GM23338 (cell line): ENCODE data around the gene C1orf116. TPM values are rescaled to one million over a fixed set of nuclear protein-coding genes. Genes with fewer than 3 reads are reported as not detected.

ENCODE experiments used
- ATAC-seq: fragments of 200-7000 bp; cut with Tn5 transposase; 3 replicates; pipeline ENCODE4 v1.9.1; 2020
- DNase-seq: peaks from one replicate; pipeline ENCODE4 v3.0.0-alpha.2; 2015; ENCODE audit warnings: low spot score
- H2AFZ ChIP-seq: fragments of 200-600 bp; sonication (generic); 2 replicates; pipeline ENCODE4 v1.8.0; 2016; ENCODE audit warnings: antibody characterized with exemption, mild to moderate bottlenecking, moderate library complexity
- H3F3A ChIP-seq: fragments of 200-600 bp; sonication (generic); replicated peaks from 2 replicates; pipeline ENCODE4 v1.8.0; 2017; ENCODE audit warnings: antibody characterized with exemption, mixed run types, low read depth
- H3K27ac ChIP-seq: fragments of 200-600 bp; sonication (generic); 2 replicates; pipeline ENCODE4 v1.6.1; 2016; ENCODE audit warnings: low read depth
- H3K27me3 ChIP-seq: fragments of 200-600 bp; sonication (generic); 2 replicates; pipeline ENCODE4 v1.8.0; 2016; ENCODE audit warnings: mild to moderate bottlenecking, mixed run types, moderate library complexity; ENCODE audit not compliant: insufficient read depth
- H3K36me3 ChIP-seq: fragments of 200-600 bp; sonication (generic); 2 replicates; pipeline ENCODE4 v1.8.0; 2016; ENCODE audit warnings: mild to moderate bottlenecking; ENCODE audit not compliant: insufficient read depth
- H3K4me1 ChIP-seq: fragments of 200-600 bp; sonication (generic); 2 replicates; pipeline ENCODE4 v1.8.0; 2016; ENCODE audit warnings: mild to moderate bottlenecking, moderate library complexity; ENCODE audit not compliant: insufficient read depth
- H3K4me2 ChIP-seq: fragments of 200-600 bp; sonication (generic); 2 replicates; pipeline ENCODE4 v1.7.1; 2017; ENCODE audit warnings: mixed run types
- H3K4me3 ChIP-seq: fragments of 200-600 bp; sonication (generic); 2 replicates; pipeline ENCODE4 v1.6.1; 2016; ENCODE audit warnings: mixed run types
- H3K79me2 ChIP-seq: fragments of 200-600 bp; sonication (generic); replicated peaks from 2 replicates; pipeline ENCODE4 v1.8.0; 2017; ENCODE audit warnings: mild to moderate bottlenecking; ENCODE audit not compliant: insufficient read depth
- H3K9me2 ChIP-seq: fragments of 200-600 bp; sonication (generic); 2 replicates; pipeline ENCODE4 v1.8.0; 2017; ENCODE audit not compliant: insufficient read depth
- H4K20me1 ChIP-seq: fragments of 200-600 bp; sonication (generic); replicated peaks from 2 replicates; pipeline ENCODE4 v1.8.0; 2017; ENCODE audit warnings: mild to moderate bottlenecking; ENCODE audit not compliant: insufficient read depth
- H3K27ac Mint-ChIP-seq: 2 replicates; pipeline ENCODE4 v1.8.0; 2020; ENCODE audit warnings: inconsistent platforms, mild to moderate bottlenecking, moderate library complexity, mixed read lengths
- H3K27me3 Mint-ChIP-seq: 3 replicates; pipeline ENCODE4 v1.8.0; 2022; ENCODE audit warnings: low read depth, mild to moderate bottlenecking, moderate library complexity, mixed read lengths, inconsistent platforms; ENCODE audit not compliant: insufficient read depth, poor library complexity
- H3K36me3 Mint-ChIP-seq: 3 replicates; pipeline ENCODE4 v1.8.0; 2021; ENCODE audit warnings: low read depth, mild to moderate bottlenecking, inconsistent platforms, moderate library complexity, mixed read lengths
- H3K4me1 Mint-ChIP-seq: 3 replicates; pipeline ENCODE4 v1.8.0; 2020; ENCODE audit warnings: mild to moderate bottlenecking, inconsistent platforms, mixed read lengths
- H3K4me3 Mint-ChIP-seq: 3 replicates; pipeline ENCODE4 v1.8.0; 2021; ENCODE audit warnings: moderate library complexity, mild to moderate bottlenecking, inconsistent platforms, mixed read lengths
- H3K9me3 Mint-ChIP-seq: 3 replicates; pipeline ENCODE4 v1.8.0; 2020; ENCODE audit warnings: moderate library complexity, mild to moderate bottlenecking, inconsistent platforms, mixed read lengths
- CREB1 ChIP-seq: fragments of 250-450 bp; sonication (Bioruptor Pico); IDR thresholded peaks from 2 replicates; pipeline ENCODE4 v1.5.0; 2020; ENCODE audit warnings: low read depth, mild to moderate bottlenecking, moderate library complexity
- EZH2 ChIP-seq: fragments of 200-600 bp; sonication (generic); IDR thresholded peaks from one replicate; pipeline ENCODE4 v1.8.0; 2017; ENCODE audit warnings: antibody characterized with exemption, mild to moderate bottlenecking, low read depth; ENCODE audit not compliant: unreplicated experiment
- EZH2phosphoT487 ChIP-seq: fragments of 200-600 bp; sonication (generic); IDR thresholded peaks from one replicate; pipeline ENCODE4 v1.8.1; 2018; ENCODE audit warnings: antibody characterized with exemption; ENCODE audit not compliant: unreplicated experiment
- JUNB ChIP-seq: IDR thresholded peaks from one replicate; pipeline ENCODE4 v1.6.1; 2016; ENCODE audit warnings: antibody characterized with exemption; ENCODE audit not compliant: unreplicated experiment
- NANOG ChIP-seq: IDR thresholded peaks from 2 replicates; pipeline ENCODE4 v1.6.1; 2016; ENCODE audit warnings: antibody characterized with exemption, borderline replicate concordance
- POLR2AphosphoS5 ChIP-seq: IDR thresholded peaks from 2 replicates; pipeline ENCODE4 v1.6.1; 2016; ENCODE audit warnings: antibody characterized with exemption, low read depth
- STAT1 ChIP-seq: IDR thresholded peaks from one replicate; pipeline ENCODE4 v1.6.1; 2016; ENCODE audit warnings: antibody characterized with exemption; ENCODE audit not compliant: unreplicated experiment
- ZNF114 ChIP-seq: fragments of 250-450 bp; sonication (Bioruptor Pico); IDR thresholded peaks from 2 replicates; pipeline ENCODE4 v1.5.0; 2020; ENCODE audit warnings: mild to moderate bottlenecking, moderate library complexity
- ZNF331 ChIP-seq: fragments of 250-450 bp; sonication (Bioruptor Pico); IDR thresholded peaks from 2 replicates; pipeline ENCODE4 v1.5.0; 2020; ENCODE audit warnings: low read depth, mild to moderate bottlenecking, moderate library complexity
- polyA plus RNA-seq: library from polyadenylated mRNA; unstranded; fragments of >200 nt; fragmentation: Nextera tagmentation; extraction: Ambion mirVana; gene quantifications from 2 replicates; pipeline ENCODE4 v1.2.1, GENCODE V29; 2016
- total RNA-seq: library from RNA; depleted of rRNA; stranded (reverse); fragments of >200 nt; shearing (Covaris generic); gene quantifications from 2 replicates; pipeline ENCODE4 v1.2.3, GENCODE V29; 2014
- TF ChIP-seq, protein P1 (sequence below): fragments of 250-450 bp; sonication (Bioruptor Pico); IDR thresholded peaks from 2 replicates; pipeline ENCODE4 v1.5.0; 2020; ENCODE audit warnings: mild to moderate bottlenecking, moderate library complexity
- TF ChIP-seq, protein P2 (sequence below), 2 experiments: fragments of 200-600 bp in 1 of 2; sonication (generic) in 1 of 2; conservative IDR thresholded peaks; 2 replicates each; pipeline versions ENCODE4 v1.5.1 to v1.6.1; 2016 to 2017; ENCODE audit warnings: antibody characterized with exemption in 2 of 2, low read depth in 2 of 2, mild to moderate bottlenecking in 2 of 2, moderate library complexity in 1 of 2
- TF ChIP-seq, protein P3 (sequence below): IDR thresholded peaks from 2 replicates; pipeline ENCODE4 v1.6.1; 2016; ENCODE audit warnings: antibody characterized with exemption
- TF ChIP-seq, protein P4 (sequence below): IDR thresholded peaks from one replicate; pipeline ENCODE4 v1.6.1; 2018; ENCODE audit warnings: antibody characterized with exemption; ENCODE audit not compliant: unreplicated experiment

Gene C1orf116
- total and polyA plus RNA-seq, 2 experiments from 2014 or later, result 2.3 to 5.3 TPM

DNA sequence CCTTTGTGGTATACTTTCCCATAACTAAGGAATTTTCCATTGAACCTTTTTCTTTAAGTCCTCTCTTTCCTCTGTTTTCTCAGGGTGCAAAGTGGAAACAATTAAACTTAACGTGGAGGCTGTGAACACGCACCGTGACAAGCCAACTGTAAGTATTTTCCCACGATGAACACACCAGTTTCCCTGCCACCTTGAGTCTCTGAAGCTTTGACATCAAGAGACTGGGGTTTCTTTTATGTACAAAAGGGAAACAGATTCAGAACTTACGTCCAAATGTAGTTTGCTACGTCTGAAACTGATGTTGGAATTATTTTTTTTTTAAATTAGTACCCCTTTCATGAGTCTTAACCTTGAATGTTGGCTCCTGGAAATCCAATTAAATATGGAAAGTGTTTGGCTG, 38.9 kb upstream of the C1orf116 start:
- DNase-seq, result no peak

More for the DNA sequence above, 38.9 kb upstream of the C1orf116 start:
- H3K4me3 Mint-ChIP-seq, result no peak overlapping the region
- TF ChIP-seq, protein P1, sequence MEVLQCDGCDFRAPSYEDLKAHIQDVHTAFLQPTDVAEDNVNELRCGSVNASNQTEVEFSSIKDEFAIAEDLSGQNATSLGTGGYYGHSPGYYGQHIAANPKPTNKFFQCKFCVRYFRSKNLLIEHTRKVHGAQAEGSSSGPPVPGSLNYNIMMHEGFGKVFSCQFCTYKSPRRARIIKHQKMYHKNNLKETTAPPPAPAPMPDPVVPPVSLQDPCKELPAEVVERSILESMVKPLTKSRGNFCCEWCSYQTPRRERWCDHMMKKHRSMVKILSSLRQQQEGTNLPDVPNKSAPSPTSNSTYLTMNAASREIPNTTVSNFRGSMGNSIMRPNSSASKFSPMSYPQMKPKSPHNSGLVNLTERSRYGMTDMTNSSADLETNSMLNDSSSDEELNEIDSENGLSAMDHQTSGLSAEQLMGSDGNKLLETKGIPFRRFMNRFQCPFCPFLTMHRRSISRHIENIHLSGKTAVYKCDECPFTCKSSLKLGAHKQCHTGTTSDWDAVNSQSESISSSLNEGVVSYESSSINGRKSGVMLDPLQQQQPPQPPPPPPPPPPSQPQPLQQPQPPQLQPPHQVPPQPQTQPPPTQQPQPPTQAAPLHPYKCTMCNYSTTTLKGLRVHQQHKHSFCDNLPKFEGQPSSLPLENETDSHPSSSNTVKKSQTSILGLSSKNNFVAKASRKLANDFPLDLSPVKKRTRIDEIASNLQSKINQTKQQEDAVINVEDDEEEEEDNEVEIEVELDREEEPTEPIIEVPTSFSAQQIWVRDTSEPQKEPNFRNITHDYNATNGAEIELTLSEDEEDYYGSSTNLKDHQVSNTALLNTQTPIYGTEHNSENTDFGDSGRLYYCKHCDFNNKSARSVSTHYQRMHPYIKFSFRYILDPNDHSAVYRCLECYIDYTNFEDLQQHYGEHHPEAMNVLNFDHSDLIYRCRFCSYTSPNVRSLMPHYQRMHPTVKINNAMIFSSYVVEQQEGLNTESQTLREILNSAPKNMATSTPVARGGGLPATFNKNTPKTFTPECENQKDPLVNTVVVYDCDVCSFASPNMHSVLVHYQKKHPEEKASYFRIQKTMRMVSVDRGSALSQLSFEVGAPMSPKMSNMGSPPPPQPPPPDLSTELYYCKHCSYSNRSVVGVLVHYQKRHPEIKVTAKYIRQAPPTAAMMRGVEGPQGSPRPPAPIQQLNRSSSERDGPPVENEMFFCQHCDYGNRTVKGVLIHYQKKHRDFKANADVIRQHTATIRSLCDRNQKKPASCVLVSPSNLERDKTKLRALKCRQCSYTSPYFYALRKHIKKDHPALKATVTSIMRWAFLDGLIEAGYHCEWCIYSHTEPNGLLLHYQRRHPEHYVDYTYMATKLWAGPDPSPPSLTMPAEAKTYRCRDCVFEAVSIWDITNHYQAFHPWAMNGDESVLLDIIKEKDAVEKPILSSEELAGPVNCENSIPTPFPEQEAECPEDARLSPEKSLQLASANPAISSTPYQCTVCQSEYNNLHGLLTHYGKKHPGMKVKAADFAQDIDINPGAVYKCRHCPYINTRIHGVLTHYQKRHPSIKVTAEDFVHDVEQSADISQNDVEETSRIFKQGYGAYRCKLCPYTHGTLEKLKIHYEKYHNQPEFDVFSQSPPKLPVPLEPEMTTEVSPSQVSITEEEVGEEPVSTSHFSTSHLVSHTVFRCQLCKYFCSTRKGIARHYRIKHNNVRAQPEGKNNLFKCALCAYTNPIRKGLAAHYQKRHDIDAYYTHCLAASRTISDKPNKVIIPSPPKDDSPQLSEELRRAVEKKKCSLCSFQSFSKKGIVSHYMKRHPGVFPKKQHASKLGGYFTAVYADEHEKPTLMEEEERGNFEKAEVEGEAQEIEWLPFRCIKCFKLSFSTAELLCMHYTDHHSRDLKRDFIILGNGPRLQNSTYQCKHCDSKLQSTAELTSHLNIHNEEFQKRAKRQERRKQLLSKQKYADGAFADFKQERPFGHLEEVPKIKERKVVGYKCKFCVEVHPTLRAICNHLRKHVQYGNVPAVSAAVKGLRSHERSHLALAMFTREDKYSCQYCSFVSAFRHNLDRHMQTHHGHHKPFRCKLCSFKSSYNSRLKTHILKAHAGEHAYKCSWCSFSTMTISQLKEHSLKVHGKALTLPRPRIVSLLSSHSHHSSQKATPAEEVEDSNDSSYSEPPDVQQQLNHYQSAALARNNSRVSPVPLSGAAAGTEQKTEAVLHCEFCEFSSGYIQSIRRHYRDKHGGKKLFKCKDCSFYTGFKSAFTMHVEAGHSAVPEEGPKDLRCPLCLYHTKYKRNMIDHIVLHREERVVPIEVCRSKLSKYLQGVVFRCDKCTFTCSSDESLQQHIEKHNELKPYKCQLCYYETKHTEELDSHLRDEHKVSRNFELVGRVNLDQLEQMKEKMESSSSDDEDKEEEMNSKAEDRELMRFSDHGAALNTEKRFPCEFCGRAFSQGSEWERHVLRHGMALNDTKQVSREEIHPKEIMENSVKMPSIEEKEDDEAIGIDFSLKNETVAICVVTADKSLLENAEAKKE (CRISPR knock-in tag), result no peak
- TF ChIP-seq EZH2 (no peak), POLR2AphosphoS5 (no peak), ZNF114 (CRISPR knock-in tag) (no peak), CREB1 (no peak), ZNF331 (CRISPR knock-in tag) (no peak), NANOG (no peak), STAT1 (no peak), JUNB (no peak), EZH2phosphoT487 (no peak)
- TF ChIP-seq, protein P2, sequence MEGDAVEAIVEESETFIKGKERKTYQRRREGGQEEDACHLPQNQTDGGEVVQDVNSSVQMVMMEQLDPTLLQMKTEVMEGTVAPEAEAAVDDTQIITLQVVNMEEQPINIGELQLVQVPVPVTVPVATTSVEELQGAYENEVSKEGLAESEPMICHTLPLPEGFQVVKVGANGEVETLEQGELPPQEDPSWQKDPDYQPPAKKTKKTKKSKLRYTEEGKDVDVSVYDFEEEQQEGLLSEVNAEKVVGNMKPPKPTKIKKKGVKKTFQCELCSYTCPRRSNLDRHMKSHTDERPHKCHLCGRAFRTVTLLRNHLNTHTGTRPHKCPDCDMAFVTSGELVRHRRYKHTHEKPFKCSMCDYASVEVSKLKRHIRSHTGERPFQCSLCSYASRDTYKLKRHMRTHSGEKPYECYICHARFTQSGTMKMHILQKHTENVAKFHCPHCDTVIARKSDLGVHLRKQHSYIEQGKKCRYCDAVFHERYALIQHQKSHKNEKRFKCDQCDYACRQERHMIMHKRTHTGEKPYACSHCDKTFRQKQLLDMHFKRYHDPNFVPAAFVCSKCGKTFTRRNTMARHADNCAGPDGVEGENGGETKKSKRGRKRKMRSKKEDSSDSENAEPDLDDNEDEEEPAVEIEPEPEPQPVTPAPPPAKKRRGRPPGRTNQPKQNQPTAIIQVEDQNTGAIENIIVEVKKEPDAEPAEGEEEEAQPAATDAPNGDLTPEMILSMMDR (conservative IDR thresholded peaks at IDR 0.05; ENCODE audit: low read depth in 2 of 2), result no peak
- TF ChIP-seq, protein P3, sequence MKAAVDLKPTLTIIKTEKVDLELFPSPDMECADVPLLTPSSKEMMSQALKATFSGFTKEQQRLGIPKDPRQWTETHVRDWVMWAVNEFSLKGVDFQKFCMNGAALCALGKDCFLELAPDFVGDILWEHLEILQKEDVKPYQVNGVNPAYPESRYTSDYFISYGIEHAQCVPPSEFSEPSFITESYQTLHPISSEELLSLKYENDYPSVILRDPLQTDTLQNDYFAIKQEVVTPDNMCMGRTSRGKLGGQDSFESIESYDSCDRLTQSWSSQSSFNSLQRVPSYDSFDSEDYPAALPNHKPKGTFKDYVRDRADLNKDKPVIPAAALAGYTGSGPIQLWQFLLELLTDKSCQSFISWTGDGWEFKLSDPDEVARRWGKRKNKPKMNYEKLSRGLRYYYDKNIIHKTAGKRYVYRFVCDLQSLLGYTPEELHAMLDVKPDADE, result no peak
- TF ChIP-seq, protein P4, sequence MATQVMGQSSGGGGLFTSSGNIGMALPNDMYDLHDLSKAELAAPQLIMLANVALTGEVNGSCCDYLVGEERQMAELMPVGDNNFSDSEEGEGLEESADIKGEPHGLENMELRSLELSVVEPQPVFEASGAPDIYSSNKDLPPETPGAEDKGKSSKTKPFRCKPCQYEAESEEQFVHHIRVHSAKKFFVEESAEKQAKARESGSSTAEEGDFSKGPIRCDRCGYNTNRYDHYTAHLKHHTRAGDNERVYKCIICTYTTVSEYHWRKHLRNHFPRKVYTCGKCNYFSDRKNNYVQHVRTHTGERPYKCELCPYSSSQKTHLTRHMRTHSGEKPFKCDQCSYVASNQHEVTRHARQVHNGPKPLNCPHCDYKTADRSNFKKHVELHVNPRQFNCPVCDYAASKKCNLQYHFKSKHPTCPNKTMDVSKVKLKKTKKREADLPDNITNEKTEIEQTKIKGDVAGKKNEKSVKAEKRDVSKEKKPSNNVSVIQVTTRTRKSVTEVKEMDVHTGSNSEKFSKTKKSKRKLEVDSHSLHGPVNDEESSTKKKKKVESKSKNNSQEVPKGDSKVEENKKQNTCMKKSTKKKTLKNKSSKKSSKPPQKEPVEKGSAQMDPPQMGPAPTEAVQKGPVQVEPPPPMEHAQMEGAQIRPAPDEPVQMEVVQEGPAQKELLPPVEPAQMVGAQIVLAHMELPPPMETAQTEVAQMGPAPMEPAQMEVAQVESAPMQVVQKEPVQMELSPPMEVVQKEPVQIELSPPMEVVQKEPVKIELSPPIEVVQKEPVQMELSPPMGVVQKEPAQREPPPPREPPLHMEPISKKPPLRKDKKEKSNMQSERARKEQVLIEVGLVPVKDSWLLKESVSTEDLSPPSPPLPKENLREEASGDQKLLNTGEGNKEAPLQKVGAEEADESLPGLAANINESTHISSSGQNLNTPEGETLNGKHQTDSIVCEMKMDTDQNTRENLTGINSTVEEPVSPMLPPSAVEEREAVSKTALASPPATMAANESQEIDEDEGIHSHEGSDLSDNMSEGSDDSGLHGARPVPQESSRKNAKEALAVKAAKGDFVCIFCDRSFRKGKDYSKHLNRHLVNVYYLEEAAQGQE, result no peak
- Histone ChIP-seq H3K4me2 (no peak overlapping the region), H3K27me3 (no peaks in the 10 kb centered on the region), H3K9me2 (no peaks in the 10 kb centered on the region), H2AFZ (no peak overlapping the region), H3K36me3 (peaks cover 4% of the 10 kb centered on the region; the same call in 1 of the 2 replicates), H3K4me1 (no peaks in the 10 kb centered on the region), H3K4me3 (no peak overlapping the region), H3K79me2 (no peaks in the 10 kb centered on the region), H4K20me1 (peaks cover 3% of the 10 kb centered on the region; the same call in 1 of the 2 replicates), H3K27ac (no peak overlapping the region), H3F3A (no peaks in the 10 kb centered on the region)
- H3K4me1 Mint-ChIP-seq, result no peaks in the 10 kb centered on the region
- H3K9me3 Mint-ChIP-seq, result no peaks in the 10 kb centered on the region
- peaks cover 14% of the 10 kb centered on the region for H3K36me3 Mint-ChIP-seq
- no peak for ATAC-seq
- no peak overlapping the region for H3K27ac Mint-ChIP-seq
- H3K27me3 Mint-ChIP-seq, result no peaks in the 10 kb centered on the region
